ENCODE results near the gene RAB3A. TPM values are rescaled to one million over a fixed set of nuclear protein-coding genes. Genes with fewer than 3 reads are reported as not detected.
A peak's percentile ranks its signal among the peaks of the same experiment; 100 is the strongest.

Gene RAB3A
- total RNA-seq, 1 donor from 2014 or later, result 9.2 TPM

DNA sequence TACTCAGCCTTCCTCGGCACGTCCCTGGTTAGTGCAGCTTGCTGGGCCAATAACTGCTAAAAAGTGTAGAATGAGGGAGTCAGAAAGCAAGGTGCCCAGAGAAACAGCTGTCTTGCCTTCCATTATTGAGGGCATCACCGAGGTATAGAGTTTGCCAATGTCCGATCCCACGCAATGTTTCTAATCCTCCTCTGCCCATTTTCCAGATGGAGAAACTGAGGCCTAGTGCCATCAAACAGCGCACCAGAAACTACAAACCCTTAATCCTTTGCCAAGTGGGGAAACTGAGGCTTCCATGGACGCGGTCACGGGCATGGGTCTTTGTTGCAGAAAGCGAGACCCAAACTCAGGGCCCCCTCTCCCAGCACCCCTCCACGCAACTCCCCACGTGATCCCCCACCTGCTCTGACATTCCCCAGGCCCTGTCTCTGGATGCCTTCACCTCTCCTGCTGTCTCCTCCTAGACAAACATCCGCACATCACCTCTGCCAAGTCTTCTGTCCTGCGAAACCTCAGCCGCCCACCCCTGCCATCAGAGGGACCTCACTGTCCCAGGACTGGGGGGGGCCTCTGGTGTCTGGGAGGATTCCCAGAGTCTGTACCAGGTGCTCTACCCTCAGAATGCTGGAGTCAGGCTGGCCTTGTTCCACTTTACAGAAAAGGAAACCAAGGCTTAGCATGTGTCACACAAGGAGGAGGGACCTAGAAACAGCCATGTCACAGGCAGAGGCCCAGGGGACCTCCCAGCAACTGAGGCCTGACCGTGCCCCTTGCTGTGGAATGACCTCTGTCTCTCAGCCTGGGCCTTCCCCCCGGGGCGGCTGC is 23.3 kb upstream of the RAB3A start:
- H3K27me3 Mint-ChIP-seq (ENCODE audit: low read depth), result peaks cover 76% of the 10 kb centered on the region
- no peak overlapping the region for H3K4me3 Mint-ChIP-seq
- DNase-seq (ENCODE audit: low read depth, low spot score), result no peak
- H3K4me1 Mint-ChIP-seq, result peaks cover 8% of the 10 kb centered on the region
- TF ChIP-seq, protein P1, sequence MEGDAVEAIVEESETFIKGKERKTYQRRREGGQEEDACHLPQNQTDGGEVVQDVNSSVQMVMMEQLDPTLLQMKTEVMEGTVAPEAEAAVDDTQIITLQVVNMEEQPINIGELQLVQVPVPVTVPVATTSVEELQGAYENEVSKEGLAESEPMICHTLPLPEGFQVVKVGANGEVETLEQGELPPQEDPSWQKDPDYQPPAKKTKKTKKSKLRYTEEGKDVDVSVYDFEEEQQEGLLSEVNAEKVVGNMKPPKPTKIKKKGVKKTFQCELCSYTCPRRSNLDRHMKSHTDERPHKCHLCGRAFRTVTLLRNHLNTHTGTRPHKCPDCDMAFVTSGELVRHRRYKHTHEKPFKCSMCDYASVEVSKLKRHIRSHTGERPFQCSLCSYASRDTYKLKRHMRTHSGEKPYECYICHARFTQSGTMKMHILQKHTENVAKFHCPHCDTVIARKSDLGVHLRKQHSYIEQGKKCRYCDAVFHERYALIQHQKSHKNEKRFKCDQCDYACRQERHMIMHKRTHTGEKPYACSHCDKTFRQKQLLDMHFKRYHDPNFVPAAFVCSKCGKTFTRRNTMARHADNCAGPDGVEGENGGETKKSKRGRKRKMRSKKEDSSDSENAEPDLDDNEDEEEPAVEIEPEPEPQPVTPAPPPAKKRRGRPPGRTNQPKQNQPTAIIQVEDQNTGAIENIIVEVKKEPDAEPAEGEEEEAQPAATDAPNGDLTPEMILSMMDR (conservative IDR thresholded peaks at IDR 0.05), result no peak
- H3K36me3 Mint-ChIP-seq (ENCODE audit: low read depth), result no peaks in the 10 kb centered on the region
- H3K9me3 Mint-ChIP-seq, result peaks cover 2% of the 10 kb centered on the region
- H3K27ac Mint-ChIP-seq (ENCODE audit: unreplicated experiment), result no peak overlapping the region

DNA sequence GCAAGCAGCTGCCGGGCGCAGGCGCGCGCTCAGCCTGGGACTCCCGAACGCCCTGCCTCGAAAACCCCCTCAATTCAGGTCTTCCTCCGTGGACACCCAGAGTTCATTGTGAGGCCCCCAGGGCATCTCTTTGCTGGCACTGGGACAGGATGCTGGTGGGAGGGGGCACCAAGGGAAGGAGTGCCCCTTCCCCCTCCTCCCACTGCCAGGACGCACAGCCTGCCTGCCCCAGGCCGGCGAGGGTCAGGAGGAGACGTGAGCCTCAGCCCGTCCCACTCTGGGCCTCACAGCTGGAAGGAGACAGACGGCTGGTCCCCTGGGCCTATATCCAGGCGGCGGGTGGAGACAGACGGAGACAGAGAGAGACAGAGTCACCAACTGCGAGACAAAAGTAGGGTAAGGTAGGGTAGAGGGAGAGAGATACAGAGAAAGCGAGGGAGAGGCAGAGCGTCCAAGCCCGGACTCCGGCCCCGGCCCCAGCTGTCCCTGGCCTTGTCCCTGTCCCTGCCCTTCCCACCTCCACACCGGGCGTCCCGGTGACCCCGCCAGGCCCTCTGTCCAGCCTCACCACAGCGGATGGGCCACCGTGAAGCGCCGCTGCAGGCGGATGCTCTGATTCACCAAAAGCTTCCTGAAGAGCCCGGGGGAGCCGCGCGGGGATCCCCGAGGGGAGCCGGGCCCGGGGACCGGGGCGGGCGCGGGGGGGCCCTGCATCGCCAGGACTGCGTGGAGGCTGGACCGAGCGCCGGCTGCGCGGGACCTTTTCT is 22.0 kb upstream of the RAB3A start, which contains the start of gene PDE4C:
Gene PDE4C, minus strand, starts transcription at position 737 of the 767 bp plus-strand sequence. Its CDS starts 23 bp downstream, at position 714.
- H3K9me3 Mint-ChIP-seq, result peaks cover 2% of the 10 kb centered on the region
- H3K36me3 Mint-ChIP-seq (ENCODE audit: low read depth), result no peaks in the 10 kb centered on the region
- H3K27me3 Mint-ChIP-seq (ENCODE audit: low read depth), result peaks cover 75% of the 10 kb centered on the region
- DNase-seq (ENCODE audit: low read depth, low spot score), result no peak
- TF ChIP-seq, protein P1 (conservative IDR thresholded peaks at IDR 0.05), result no peak
- H3K4me3 Mint-ChIP-seq, result no peak within 1 kb of the TSS
- no peak within 1 kb of the TSS for H3K27ac Mint-ChIP-seq (ENCODE audit: unreplicated experiment)
- H3K4me1 Mint-ChIP-seq, result peaks cover 8% of the 10 kb centered on the region

DNA sequence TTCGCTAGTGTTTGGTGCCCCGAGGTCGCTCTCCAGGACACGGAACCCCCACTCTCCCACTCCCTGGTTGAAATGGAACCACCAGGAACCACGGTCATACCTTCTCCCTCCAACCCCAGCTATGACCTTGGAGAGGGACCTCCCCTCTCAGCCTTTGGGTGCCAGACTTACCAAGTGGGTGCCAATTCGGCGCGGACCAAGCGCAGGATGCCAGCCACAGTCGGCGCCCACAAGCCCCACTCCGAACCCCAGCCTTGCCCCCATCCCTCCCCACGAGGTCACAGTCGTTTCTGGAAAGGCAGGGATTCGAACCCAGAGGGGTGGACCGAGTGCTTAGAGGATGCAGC is 21.5 kb upstream of the RAB3A start:
- DNase-seq (ENCODE audit: low read depth, low spot score), result no peak
- no peak overlapping the region for H3K27ac Mint-ChIP-seq (ENCODE audit: unreplicated experiment)
- H3K4me3 Mint-ChIP-seq, result no peak overlapping the region
- TF ChIP-seq, protein P1 (conservative IDR thresholded peaks at IDR 0.05), result no peak
- peaks cover 2% of the 10 kb centered on the region for H3K9me3 Mint-ChIP-seq
- H3K4me1 Mint-ChIP-seq, result peaks cover 8% of the 10 kb centered on the region
- H3K27me3 Mint-ChIP-seq (ENCODE audit: low read depth), result peaks cover 74% of the 10 kb centered on the region
- no peaks in the 10 kb centered on the region for H3K36me3 Mint-ChIP-seq (ENCODE audit: low read depth)

DNA sequence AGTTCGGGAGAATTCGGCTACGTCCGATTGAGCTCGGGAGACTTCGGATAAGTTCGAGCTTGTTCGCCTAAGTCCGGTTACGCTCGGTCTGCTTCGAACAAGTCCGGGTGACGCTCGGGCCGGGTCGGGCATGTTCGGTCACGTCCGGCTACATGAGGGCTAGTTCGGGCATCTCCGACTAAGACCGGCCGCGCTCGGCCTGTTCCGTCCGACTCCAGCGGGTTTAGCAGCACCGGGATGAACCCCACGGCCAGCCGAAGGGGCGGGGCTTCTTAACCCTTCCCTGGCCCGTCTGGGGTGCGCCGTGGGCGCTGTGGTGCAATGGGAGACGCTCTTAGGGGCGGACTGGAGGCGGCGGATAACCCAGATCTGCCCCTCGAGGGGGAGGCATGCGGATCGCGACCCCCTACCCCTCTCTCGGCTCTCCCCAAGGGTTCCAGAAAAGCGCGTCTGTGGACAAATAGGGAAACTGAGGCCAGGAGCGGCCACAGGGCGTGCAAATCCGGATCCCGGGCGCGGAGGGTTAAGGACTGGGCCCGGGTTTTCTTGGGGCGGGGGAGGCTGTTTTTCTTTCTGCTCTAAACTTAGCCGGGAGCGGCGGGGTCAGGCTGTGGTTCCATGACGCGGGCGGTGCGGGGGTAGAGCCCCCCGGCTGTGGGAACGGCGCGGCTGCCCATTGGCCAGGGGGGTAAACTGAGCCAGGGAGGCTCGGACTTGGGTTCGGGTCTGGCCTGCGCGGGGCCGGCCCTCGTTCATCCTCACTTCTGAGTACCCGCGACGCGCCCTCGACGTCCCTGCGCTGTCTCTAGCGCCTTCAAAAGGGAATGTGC is 20.9 kb upstream of the RAB3A start:
- TF ChIP-seq, protein P1 (conservative IDR thresholded peaks at IDR 0.05), result no peak
- peaks cover 2% of the 10 kb centered on the region for H3K9me3 Mint-ChIP-seq
- H3K4me3 Mint-ChIP-seq, result peak overlapping the region; percentile 91
- peaks cover 75% of the 10 kb centered on the region for H3K27me3 Mint-ChIP-seq (ENCODE audit: low read depth)
- DNase-seq (ENCODE audit: low read depth, low spot score), result peak; percentile 96
- peaks cover 8% of the 10 kb centered on the region for H3K4me1 Mint-ChIP-seq
- peak overlapping the region; percentile 92 for H3K27ac Mint-ChIP-seq (ENCODE audit: unreplicated experiment)
- H3K36me3 Mint-ChIP-seq (ENCODE audit: low read depth), result no peaks in the 10 kb centered on the region

DNA sequence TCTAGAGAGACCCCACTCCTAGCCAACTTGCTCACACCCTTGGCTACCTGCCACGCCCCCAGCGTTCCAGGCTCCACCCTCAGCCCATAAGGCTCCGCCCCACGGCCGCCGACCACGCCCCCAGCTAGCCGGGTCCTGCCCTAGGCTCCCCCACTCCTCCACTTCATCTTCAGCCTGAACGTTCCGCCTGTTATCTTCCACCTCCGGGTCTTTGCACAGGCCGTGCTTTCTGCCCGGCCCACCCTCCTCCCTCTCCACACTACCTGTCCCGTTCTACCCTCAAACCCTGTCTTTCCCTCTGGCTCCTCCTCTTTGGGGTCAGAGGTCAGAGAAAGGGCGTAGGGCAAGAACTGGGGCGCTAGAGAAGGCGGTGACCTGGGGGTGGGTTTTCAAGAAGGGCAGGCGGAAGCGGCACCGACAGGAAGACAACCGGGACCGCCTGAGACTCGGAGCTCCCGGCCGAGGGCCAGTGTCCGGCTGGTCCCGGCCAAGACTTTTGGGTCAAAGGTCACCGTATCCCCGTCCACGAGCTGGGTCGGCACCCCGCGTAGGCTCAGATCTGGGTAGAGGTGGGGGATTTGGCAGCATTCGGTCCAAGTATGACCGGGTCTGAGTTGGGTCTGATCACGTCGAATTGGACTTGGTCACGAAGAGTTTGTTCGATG is 20.1 kb upstream of the RAB3A start:
- no peaks in the 10 kb centered on the region for H3K36me3 Mint-ChIP-seq (ENCODE audit: low read depth)
- peak; percentile 64 for DNase-seq (ENCODE audit: low read depth, low spot score)
- H3K27me3 Mint-ChIP-seq (ENCODE audit: low read depth), result peaks cover 78% of the 10 kb centered on the region
- H3K27ac Mint-ChIP-seq (ENCODE audit: unreplicated experiment), result peak overlapping the region; percentile 92
- H3K9me3 Mint-ChIP-seq, result peaks cover 2% of the 10 kb centered on the region
- peaks cover 8% of the 10 kb centered on the region for H3K4me1 Mint-ChIP-seq
- peak overlapping the region; percentile 91 for H3K4me3 Mint-ChIP-seq
- TF ChIP-seq, protein P1 (conservative IDR thresholded peaks at IDR 0.05), result no peak
